Caki2 (cell line): Measurements from ENCODE around the gene GALNT7. TPM values are rescaled to one million over a fixed set of nuclear protein-coding genes. Genes with fewer than 3 reads are reported as not detected.

Experiments used
- total RNA-seq: library from RNA; depleted of rRNA; stranded (reverse); fragments of >200 nt; shearing (Covaris generic); gene quantifications from 2 replicates; pipeline ENCODE4 v1.2.3, GENCODE V29; 2014; ENCODE audit warnings: low replicate concordance; rRNA removed

The GALNT7 gene
- total RNA-seq, 1 experiment from 2014 or later, result 31.6 TPM

Other genes with a start within 250 kb of the GALNT7 start
- 196 and 317 TPM in 2 replicates for gene HMGB2, start 165.5 kb downstream of the GALNT7 start, total RNA-seq
- 42.6 and 68.0 TPM in 2 replicates for gene SAP30, start 202.1 kb downstream of the GALNT7 start, total RNA-seq
- not detected in 2 replicates for gene SCRG1, start 230.3 kb downstream of the GALNT7 start, total RNA-seq